GM12875 (cell line): ENCODE measurements around the gene CAPN2.

Experiments
- H3K4me3 ChIP-seq: one replicate; pipeline ENCODE4 v1.5.1; 2011; ENCODE audit warnings: low read depth, low read length, control low read depth
- CTCF ChIP-seq: IDR thresholded peaks from 2 replicates; pipeline ENCODE4 v1.5.1; 2011; ENCODE audit warnings: low read depth, mild to moderate bottlenecking, control low read depth, inconsistent platforms, low read length, moderate library complexity, borderline replicate concordance; ENCODE audit not compliant: insufficient read depth

The CAPN2 gene

GRCh38 chr1:223774134-223774814 is 61.9 kb downstream of the CAPN2 start:
- TF ChIP-seq CTCF = no peak
- no peak overlapping the region for H3K4me3 ChIP-seq

GRCh38 chr1:223775054-223775453 is 62.7 kb downstream of the CAPN2 start:
- no peak for TF ChIP-seq CTCF
- no peak overlapping the region for H3K4me3 ChIP-seq

GRCh38 chr1:223775711-223776074 is 63.4 kb downstream of the CAPN2 start:
- H3K4me3 ChIP-seq = no peak overlapping the region
- no peak for TF ChIP-seq CTCF

GRCh38 chr1:223776075-223776814 is 63.9 kb downstream of the CAPN2 start:
- H3K4me3 ChIP-seq = no peak overlapping the region
- TF ChIP-seq CTCF = no peak

GRCh38 chr1:223776826-223777454 is 64.6 kb downstream of the CAPN2 start:
- TF ChIP-seq CTCF = no peak
- H3K4me3 ChIP-seq = no peak overlapping the region

GRCh38 chr1:223780318-223780717 is 68.0 kb downstream of the CAPN2 start:
- H3K4me3 ChIP-seq = no peak overlapping the region
- TF ChIP-seq CTCF = no peak
